Keratinocyte (primary cell): ENCODE measurements around the gene HABP2.

Experiments used
- CTCF ChIP-seq, 3 experiments: IDR thresholded peaks in 1 of 3; conservative IDR thresholded peaks in 1 of 3; optimal IDR thresholded peaks in 1 of 3; 2 replicates in 2 of 3; 3 replicates in 1 of 3; pipeline versions ENCODE3 to v1.5.1; 2011; ENCODE audit warnings: low read length in 3 of 3, mild to moderate bottlenecking in 3 of 3, moderate library complexity in 2 of 3, control low read depth in 1 of 3, inconsistent platforms in 1 of 3; ENCODE audit not compliant: insufficient read depth in 2 of 3; ENCODE audit errors: extremely low read depth in 1 of 3
- EZH2 ChIP-seq: IDR thresholded peaks from one replicate; pipeline ENCODE4 v1.6.1; 2012; ENCODE audit warnings: inconsistent platforms, mild to moderate bottlenecking, low read length, moderate library complexity

- no peak for TF ChIP-seq CTCF (optimal IDR thresholded peaks at IDR 0.05 in 1 of 3, IDR thresholded peaks at IDR 0.05 in 1 of 3, conservative IDR thresholded peaks at IDR 0.05 in 1 of 3; ENCODE audit: extremely low read depth in 1 of 3, insufficient read depth in 2 of 3, low read length in 3 of 3)
- no peak for TF ChIP-seq EZH2
Observed at GRCh38 chr10:113521475-113521795, 31.4 kb upstream of the HABP2 start.
